ENCODE measurements around the gene C18orf32. TPM values are rescaled to one million over a fixed set of nuclear protein-coding genes. Genes with fewer than 3 reads are reported as not detected.
A peak's percentile ranks its signal among the peaks of the same experiment; 100 is the strongest.

C18orf32 gene
- total and polyA plus RNA-seq, 10 of the 15 experiments (the other 5 are each of a cell fraction or from before 2014, with no cell fraction given), result 11.5 to 67.0 (median 32.9) TPM

GRCh38 chr18:49491534-49491856, 4.5 kb upstream of the C18orf32 start:
- H2AFZ ChIP-seq (ENCODE audit: control insufficient read depth, low read depth, low read length), result no peak overlapping the region
- H3K27ac ChIP-seq (ENCODE audit: control insufficient read depth, insufficient read depth), result peak overlapping the region; percentile 97
- no peak for ATAC-seq
- peak overlapping the region; percentile 93 for H3K4me3 ChIP-seq
- peak overlapping the region; percentile 100 for H3K9ac ChIP-seq (ENCODE audit: control insufficient read depth, insufficient read depth, low read length)
- no TSS peak for BruUV-seq (replicated peaks)
- peaks cover 9% of the 10 kb centered on the region for H3K4me1 ChIP-seq (ENCODE audit: control insufficient read depth, insufficient read depth, low read length)
- SMC1A ChIA-PET (ENCODE audit: uncharacterized antibody, unreplicated experiment), result interaction anchor here (0.9 to 1.6 kb wide), 5 partner anchors 11 to 40 kb away, joined by 3 to 4 read pairs (median 3); no protein-coding TSS in a partner anchor
- no peak for FAIRE-seq
- POLR2A ChIA-PET, result interaction anchor here (0.5 kb wide), 1 partner anchor 539 kb away, joined by 3 read pairs; no protein-coding TSS in a partner anchor
- peaks cover 2% of the 10 kb centered on the region; the same call in 1 of the 2 replicates for H4K20me1 ChIP-seq (ENCODE audit: control insufficient read depth, insufficient read depth)
- peaks cover 5 to 26% of the 10 kb centered on the region in 2 experiments for H3K36me3 ChIP-seq (ENCODE audit: control insufficient read depth in 2 of 2, insufficient read depth in 2 of 2, low read length in 1 of 2)
- H3K9me3 ChIP-seq (replicated peaks; ENCODE audit: control insufficient read depth, insufficient read depth, low read length), result no peaks in the 10 kb centered on the region; the same call in 2 of the 3 replicates
- RAD21 ChIA-PET (ENCODE audit: unreplicated experiment), result no interaction called here
- 0% methylated on average over 7 of the region's 7 CpGs for WGBS (ENCODE audit: insufficient coverage, insufficient replicate concordance, low lambda C conversion rate, missing lambda C conversion rate)
- in situ Hi-C loops (cut with MboI), result loop anchor here (10.0 to 25.0 kb wide), 2 partner anchors 773 to 1546 kb away; partner anchors contain the start of genes CFAP53 and SMAD4
- peak overlapping the region; percentile 93 for H3K4me2 ChIP-seq (ENCODE audit: control insufficient read depth, insufficient read depth)
- peaks cover 35% of the 10 kb centered on the region for H3K79me2 ChIP-seq (ENCODE audit: control insufficient read depth, insufficient read depth, low read length)
- no peaks in the 10 kb centered on the region for H3K27me3 ChIP-seq (replicated peaks in 1 of 2; ENCODE audit: control insufficient read depth in 2 of 2, insufficient read depth in 2 of 2, low read length in 1 of 2)
- intact Hi-C loops (cut with micrococcal nuclease; ENCODE audit: unreplicated experiment), result no loop called here
- CTCF ChIA-PET, result no interaction called here
- no peak for DNase-seq (ENCODE audit: low read depth, low spot score)
- TF ChIP-seq RUNX3 (IDR thresholded peaks at IDR 0.05; ENCODE audit: low read length), result no peak
- TF ChIP-seq TAF1 (IDR thresholded peaks at IDR 0.05; ENCODE audit: borderline replicate concordance, low read depth, low read length), result 0 out of 2 replicates have a peak, but pooled peaks have one; percentile 14
- no peak for TF ChIP-seq TCF7 (IDR thresholded peaks at IDR 0.05; ENCODE audit: borderline replicate concordance)
- TF ChIP-seq, protein P1, sequence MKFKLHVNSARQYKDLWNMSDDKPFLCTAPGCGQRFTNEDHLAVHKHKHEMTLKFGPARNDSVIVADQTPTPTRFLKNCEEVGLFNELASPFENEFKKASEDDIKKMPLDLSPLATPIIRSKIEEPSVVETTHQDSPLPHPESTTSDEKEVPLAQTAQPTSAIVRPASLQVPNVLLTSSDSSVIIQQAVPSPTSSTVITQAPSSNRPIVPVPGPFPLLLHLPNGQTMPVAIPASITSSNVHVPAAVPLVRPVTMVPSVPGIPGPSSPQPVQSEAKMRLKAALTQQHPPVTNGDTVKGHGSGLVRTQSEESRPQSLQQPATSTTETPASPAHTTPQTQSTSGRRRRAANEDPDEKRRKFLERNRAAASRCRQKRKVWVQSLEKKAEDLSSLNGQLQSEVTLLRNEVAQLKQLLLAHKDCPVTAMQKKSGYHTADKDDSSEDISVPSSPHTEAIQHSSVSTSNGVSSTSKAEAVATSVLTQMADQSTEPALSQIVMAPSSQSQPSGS (IDR thresholded peaks at IDR 0.05; ENCODE audit: low read length), result no peak
- TF ChIP-seq CBX5 (IDR thresholded peaks at IDR 0.05; ENCODE audit: low read depth), result no peak
- TF ChIP-seq E4F1 (IDR thresholded peaks at IDR 0.05; ENCODE audit: borderline replicate concordance, partially characterized antibody), result no peak
- no peak for TF ChIP-seq BMI1 (IDR thresholded peaks at IDR 0.05; ENCODE audit: borderline replicate concordance)
- TF ChIP-seq, protein P2, sequence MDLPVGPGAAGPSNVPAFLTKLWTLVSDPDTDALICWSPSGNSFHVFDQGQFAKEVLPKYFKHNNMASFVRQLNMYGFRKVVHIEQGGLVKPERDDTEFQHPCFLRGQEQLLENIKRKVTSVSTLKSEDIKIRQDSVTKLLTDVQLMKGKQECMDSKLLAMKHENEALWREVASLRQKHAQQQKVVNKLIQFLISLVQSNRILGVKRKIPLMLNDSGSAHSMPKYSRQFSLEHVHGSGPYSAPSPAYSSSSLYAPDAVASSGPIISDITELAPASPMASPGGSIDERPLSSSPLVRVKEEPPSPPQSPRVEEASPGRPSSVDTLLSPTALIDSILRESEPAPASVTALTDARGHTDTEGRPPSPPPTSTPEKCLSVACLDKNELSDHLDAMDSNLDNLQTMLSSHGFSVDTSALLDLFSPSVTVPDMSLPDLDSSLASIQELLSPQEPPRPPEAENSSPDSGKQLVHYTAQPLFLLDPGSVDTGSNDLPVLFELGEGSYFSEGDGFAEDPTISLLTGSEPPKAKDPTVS (IDR thresholded peaks at IDR 0.05; ENCODE audit: low read depth, low read length), result no peak
- TF ChIP-seq POU2F2 (IDR thresholded peaks at IDR 0.05; ENCODE audit: borderline replicate concordance, low read depth, low read length), result 0 out of 3 replicates have a peak, but pooled peaks have one; percentile 6
- 0 out of 2 replicates have a peak, but pooled peaks have one; percentile 59 for TF ChIP-seq SMAD5 (IDR thresholded peaks at IDR 0.05; ENCODE audit: low read depth)
- TF ChIP-seq ZZZ3 (IDR thresholded peaks at IDR 0.05; ENCODE audit: control insufficient read depth, insufficient read length, low read depth), result no peak
- no peak for TF ChIP-seq ESRRA (IDR thresholded peaks at IDR 0.05; ENCODE audit: low read length)
- TF ChIP-seq REST (IDR thresholded peaks at IDR 0.05; ENCODE audit: low read depth, low read length), result no peak
- TF ChIP-seq SP1 (IDR thresholded peaks at IDR 0.05; ENCODE audit: low read depth, low read length), result no peak
- no peak for TF ChIP-seq GATAD2B (conservative IDR thresholded peaks at IDR 0.05; ENCODE audit: low read depth)
- TF ChIP-seq NR2C1 (IDR thresholded peaks at IDR 0.05), result no peak
- no peak for TF ChIP-seq SREBF2 (IDR thresholded peaks at IDR 0.05; ENCODE audit: low read length)

All from GM12878 (cell line).